Loucy (cell line): ENCODE measurements around the gene OR10AD1.
"Not testable (repeated sequence)": the region's sequence is repeated elsewhere in the genome, so short reads cannot be mapped to it uniquely, and the experiment has no call there.

ENCODE experiments used
- H2AFZ ChIP-seq: fragments of 200-600 bp; sonication (generic); 2 replicates; pipeline ENCODE4 v1.6.0; 2016; ENCODE audit warnings: antibody characterized with exemption, mild to moderate bottlenecking, low read length, moderate library complexity
- H3F3A ChIP-seq: fragments of 200-600 bp; 2 replicates; pipeline ENCODE4 v1.6.0; 2016; ENCODE audit warnings: antibody characterized with exemption, low read depth, mild to moderate bottlenecking
- H3K27me3 ChIP-seq: fragments of 200-600 bp; sonication (generic); 2 replicates; pipeline ENCODE4 v1.6.1; 2014; ENCODE audit warnings: low read length, mild to moderate bottlenecking; ENCODE audit not compliant: insufficient read depth, poor library complexity, severe bottlenecking
- H3K36me3 ChIP-seq: fragments of 200-600 bp; sonication (generic); 2 replicates; pipeline ENCODE4 v1.6.1; 2016; ENCODE audit warnings: low read length; ENCODE audit not compliant: insufficient read depth
- H3K4me1 ChIP-seq: fragments of 200-600 bp; sonication (generic); 2 replicates; pipeline ENCODE4 v1.5.1; 2014; ENCODE audit warnings: low read length, mild to moderate bottlenecking; ENCODE audit not compliant: insufficient read depth, poor library complexity, severe bottlenecking
- H3K4me2 ChIP-seq: fragments of 200-600 bp; sonication (generic); 2 replicates; pipeline ENCODE4 v1.6.0; 2014; ENCODE audit warnings: antibody characterized with exemption, low read length, low read depth, mild to moderate bottlenecking; ENCODE audit not compliant: poor library complexity, severe bottlenecking
- H3K4me3 ChIP-seq: fragments of 200-600 bp; sonication (generic); 2 replicates; pipeline ENCODE4 v1.5.1; 2014; ENCODE audit warnings: low read length, mild to moderate bottlenecking, mixed read lengths; ENCODE audit not compliant: poor library complexity, severe bottlenecking
- H3K79me2 ChIP-seq: fragments of 200-600 bp; sonication (generic); 2 replicates; pipeline ENCODE4 v1.6.1; 2014; ENCODE audit warnings: low read length; ENCODE audit not compliant: insufficient read depth
- H3K9ac ChIP-seq: fragments of 200-600 bp; sonication (generic); 2 replicates; pipeline ENCODE4 v1.6.0; 2014; ENCODE audit warnings: mild to moderate bottlenecking, low read depth, low read length, moderate library complexity; ENCODE audit not compliant: poor library complexity, severe bottlenecking
- H3K9me2 ChIP-seq: fragments of 200-600 bp; sonication (generic); replicated peaks from 2 replicates; pipeline ENCODE4 v1.6.1; 2016; ENCODE audit warnings: low read depth, low read length, mixed read lengths
- H3K9me3 ChIP-seq: fragments of 200-600 bp; sonication (generic); 2 replicates; pipeline ENCODE4 v1.6.1; 2014; ENCODE audit warnings: mild to moderate bottlenecking, antibody characterized with exemption, low read length, low read depth; ENCODE audit not compliant: insufficient read depth
- H4K20me1 ChIP-seq: fragments of 200-600 bp; sonication (generic); 2 replicates; pipeline ENCODE4 v1.6.0; 2014; ENCODE audit warnings: antibody characterized with exemption, low read length, mild to moderate bottlenecking; ENCODE audit not compliant: insufficient read depth, poor library complexity, severe bottlenecking
- CTCF ChIP-seq: fragments of 200-600 bp; sonication (generic); conservative IDR thresholded peaks from 2 replicates; pipeline ENCODE4 v1.5.1; 2014; ENCODE audit warnings: mild to moderate bottlenecking, antibody characterized with exemption, low read length
- EZH2phosphoT487 ChIP-seq: fragments of 200-600 bp; IDR thresholded peaks from 2 replicates; pipeline ENCODE4 v1.6.1; 2018; ENCODE audit warnings: antibody characterized with exemption, mild to moderate bottlenecking, moderate library complexity, borderline replicate concordance

The OR10AD1 gene

GRCh38 chr12:48220701-48221100, 17.6 kb upstream of the OR10AD1 start:
- Histone ChIP-seq H3F3A (no peaks in the 10 kb centered on the region), H3K9me2 (no peaks in the 10 kb centered on the region), H3K79me2 (no peaks in the 10 kb centered on the region), H3K4me3 (no peak overlapping the region), H3K36me3 (no peaks in the 10 kb centered on the region), H3K4me1 (no peaks in the 10 kb centered on the region), H3K9me3 (no peaks in the 10 kb centered on the region), H3K4me2 (no peak overlapping the region), H2AFZ (no peak overlapping the region), H3K27me3 (no peaks in the 10 kb centered on the region), H4K20me1 (no peaks in the 10 kb centered on the region), H3K9ac (no peak overlapping the region)
- TF ChIP-seq EZH2phosphoT487 (no peak), CTCF (no peak)

GRCh38 chr12:48219631-48220030, 16.5 kb upstream of the OR10AD1 start:
- Histone ChIP-seq H3K4me3 (no peak overlapping the region), H4K20me1 (no peaks in the 10 kb centered on the region), H3K27me3 (no peaks in the 10 kb centered on the region), H3K4me1 (no peaks in the 10 kb centered on the region), H2AFZ (no peak overlapping the region), H3K4me2 (no peak overlapping the region), H3K79me2 (no peaks in the 10 kb centered on the region), H3K9me2 (no peaks in the 10 kb centered on the region), H3K9ac (no peak overlapping the region), H3K9me3 (no peaks in the 10 kb centered on the region), H3K36me3 (no peaks in the 10 kb centered on the region), H3F3A (no peaks in the 10 kb centered on the region)
- TF ChIP-seq EZH2phosphoT487 (no peak), CTCF (no peak)

DNA sequence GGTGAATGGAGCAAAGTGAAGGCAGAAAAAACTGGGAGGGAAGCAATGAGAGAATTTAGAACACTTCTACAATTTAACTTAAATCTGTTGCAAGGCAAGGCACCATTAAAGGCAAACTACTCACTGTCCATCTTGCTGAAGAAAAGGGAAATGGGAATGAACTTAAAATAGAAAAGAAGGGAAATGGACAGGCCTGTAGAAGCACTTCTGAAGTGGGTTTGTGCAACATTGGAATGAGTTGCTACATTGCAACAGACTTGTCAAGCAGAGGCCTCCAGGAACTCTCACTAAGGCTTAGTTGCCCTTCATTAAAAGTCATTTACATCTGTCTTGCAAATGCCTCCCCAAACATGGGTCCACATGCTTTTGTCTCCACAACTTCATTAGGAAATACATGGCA, 13.7 kb upstream of the OR10AD1 start:
- H3K79me2 ChIP-seq, result no peaks in the 10 kb centered on the region
- no peaks in the 10 kb centered on the region for H3F3A ChIP-seq
- no peak overlapping the region for H3K4me3 ChIP-seq
- no peaks in the 10 kb centered on the region for H3K9me2 ChIP-seq
- no peaks in the 10 kb centered on the region for H3K36me3 ChIP-seq
- H3K9me3 ChIP-seq, result no peaks in the 10 kb centered on the region
- H2AFZ ChIP-seq, result no peak overlapping the region
- H3K27me3 ChIP-seq, result no peaks in the 10 kb centered on the region
- no peak overlapping the region for H3K9ac ChIP-seq
- peaks cover 15% of the 10 kb centered on the region for H3K4me1 ChIP-seq
- TF ChIP-seq CTCF (no peak), EZH2phosphoT487 (no peak)
- no peak overlapping the region for H3K4me2 ChIP-seq
- H4K20me1 ChIP-seq, result no peaks in the 10 kb centered on the region

DNA sequence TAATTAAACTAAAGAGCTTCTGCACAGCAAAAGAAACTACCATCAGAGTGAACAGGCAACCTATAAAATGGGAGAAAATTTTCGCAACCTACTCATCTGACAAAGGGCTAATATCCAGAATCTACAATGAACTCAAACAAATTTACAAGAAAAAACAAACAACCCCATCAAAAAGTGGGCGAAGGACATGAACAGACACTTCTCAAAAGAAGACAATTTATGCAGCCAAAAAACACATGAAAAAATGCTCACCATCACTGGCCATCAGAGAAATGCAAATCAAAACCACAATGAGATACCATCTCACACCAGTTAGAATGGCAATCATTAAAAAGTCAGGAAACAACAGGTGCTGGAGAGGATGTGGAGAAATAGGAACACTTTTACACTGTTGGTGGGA, 6.4 kb upstream of the OR10AD1 start:
- not testable (repeated sequence) for H3K4me2 ChIP-seq, H3K9ac ChIP-seq, H3K36me3 ChIP-seq, H4K20me1 ChIP-seq, H3F3A ChIP-seq, H2AFZ ChIP-seq, H3K9me2 ChIP-seq, H3K27me3 ChIP-seq, H3K9me3 ChIP-seq, H3K4me3 ChIP-seq, H3K79me2 ChIP-seq
- peaks cover 15% of the 10 kb centered on the region for H3K4me1 ChIP-seq
